HG03575 (cell line): ENCODE data around the gene IFI16.

ENCODE experiments used
- ATAC-seq: cut with Tn5 transposase; IDR thresholded peaks from one replicate; pipeline ENCODE4 v1.9.1; 2021; ENCODE audit not compliant: unreplicated experiment, insufficient number of reproducible peaks, low FRiP score; ENCODE audit errors: extremely low read depth

The IFI16 gene

DNA sequence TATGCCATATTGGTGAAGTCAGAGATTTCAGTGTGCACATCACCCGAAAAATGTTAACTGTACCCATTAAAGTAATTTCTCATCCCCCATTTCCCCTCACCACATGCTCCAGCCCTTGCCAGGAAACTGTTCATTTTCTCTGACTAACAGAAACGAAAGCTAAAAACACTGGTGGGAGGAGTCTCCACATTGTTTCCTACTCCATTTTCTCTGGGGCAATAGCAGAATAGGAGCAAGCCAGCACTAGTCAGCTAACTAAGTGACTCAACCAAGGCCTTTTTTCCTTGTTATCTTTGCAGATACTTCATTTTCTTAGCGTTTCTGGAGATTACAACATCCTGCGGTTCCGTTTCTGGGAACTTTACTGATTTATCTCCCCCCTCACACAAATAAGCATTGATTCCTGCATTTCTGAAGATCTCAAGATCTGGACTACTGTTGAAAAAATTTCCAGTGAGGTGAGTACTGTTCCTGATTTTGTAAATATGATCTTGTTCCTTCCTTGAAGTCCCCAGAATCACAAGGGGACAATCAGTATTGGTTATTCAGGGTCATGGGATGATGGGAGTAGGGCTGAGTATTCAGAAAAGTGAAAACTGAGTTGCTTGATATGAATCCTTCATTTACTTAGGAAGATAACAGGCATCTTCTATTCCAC is at the start of gene IFI16:
Gene IFI16, plus strand, starts transcription at position 204 of the 658 bp plus-strand sequence. CDS start 4,774 bp downstream, outside the sequence.
- no peak for ATAC-seq

DNA sequence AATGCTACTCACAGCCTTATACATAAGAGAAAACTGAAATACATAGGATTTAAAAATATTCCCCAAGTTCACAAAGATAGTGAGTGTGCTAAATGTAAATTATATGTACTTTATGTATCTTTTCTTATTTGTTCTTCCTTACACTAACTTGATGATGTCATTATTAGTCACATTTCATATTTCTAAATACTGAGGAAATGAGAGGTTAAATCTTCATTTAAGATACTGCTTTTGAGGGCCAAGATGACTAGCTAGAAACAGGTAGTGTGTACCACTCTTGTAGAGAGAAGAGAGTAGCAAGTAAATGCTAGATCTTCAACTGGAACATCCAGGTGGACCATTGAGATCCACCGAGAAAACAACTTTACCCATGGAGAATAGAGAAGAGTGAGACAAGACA is 48.5 kb upstream of the IFI16 start:
- no peak for ATAC-seq

DNA sequence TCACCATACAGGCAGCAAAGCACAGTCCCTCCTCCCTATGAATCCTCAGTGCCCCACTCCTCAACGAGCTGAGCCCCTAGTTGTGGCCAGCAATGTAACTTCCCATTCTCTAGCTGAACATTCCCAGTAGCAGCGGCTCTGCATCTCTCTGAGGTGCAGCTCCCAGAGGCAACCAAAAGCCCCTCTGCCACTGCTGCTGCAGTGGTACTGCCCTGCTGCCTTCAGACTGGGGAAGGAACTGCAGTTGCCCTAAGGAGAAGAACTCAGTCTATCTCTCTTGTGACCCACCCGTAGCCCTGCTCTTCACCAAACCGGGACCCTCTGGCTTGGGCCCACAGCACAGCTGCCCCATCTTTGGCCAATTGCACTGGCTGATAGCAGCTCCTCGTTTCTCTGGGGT is 46.7 kb upstream of the IFI16 start:
- no peak for ATAC-seq

DNA sequence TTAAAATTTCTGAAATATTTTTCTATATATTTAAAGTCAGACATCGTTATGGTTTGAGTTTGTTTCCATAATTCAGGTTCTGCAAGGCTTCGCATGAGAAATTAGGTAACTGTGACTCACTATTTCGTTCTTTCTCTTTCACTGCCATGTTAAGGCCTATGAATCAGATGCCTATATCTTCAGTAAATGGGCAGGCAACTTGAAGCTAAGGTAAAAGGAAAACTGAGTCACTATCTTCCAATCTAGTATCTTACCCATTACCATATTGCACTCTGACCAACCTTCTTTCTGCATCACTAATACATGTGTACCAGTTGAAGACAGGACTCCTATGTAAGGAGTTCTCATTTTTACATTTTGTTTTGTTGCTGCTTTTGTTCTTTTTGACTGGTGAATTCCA is 40.5 kb upstream of the IFI16 start:
- no peak for ATAC-seq

DNA sequence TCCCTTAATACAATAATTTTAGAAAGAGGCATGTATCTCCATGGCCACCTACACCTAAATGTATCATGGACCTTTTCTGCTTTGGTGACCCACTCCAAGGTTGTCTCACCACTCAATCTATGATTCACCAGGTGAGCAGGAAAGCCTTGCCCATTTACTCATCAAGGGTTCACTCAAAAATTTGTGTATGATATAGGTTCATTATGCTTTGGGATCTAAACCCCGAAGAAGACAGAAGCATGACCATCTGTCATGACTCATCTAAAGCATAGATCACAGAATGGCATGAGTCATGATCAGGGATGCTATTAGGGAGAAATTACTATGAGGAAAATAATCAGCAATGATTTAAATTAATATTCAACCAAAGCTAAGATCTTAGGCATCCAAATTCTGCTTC is 39.9 kb upstream of the IFI16 start:
- ATAC-seq, result no peak

DNA sequence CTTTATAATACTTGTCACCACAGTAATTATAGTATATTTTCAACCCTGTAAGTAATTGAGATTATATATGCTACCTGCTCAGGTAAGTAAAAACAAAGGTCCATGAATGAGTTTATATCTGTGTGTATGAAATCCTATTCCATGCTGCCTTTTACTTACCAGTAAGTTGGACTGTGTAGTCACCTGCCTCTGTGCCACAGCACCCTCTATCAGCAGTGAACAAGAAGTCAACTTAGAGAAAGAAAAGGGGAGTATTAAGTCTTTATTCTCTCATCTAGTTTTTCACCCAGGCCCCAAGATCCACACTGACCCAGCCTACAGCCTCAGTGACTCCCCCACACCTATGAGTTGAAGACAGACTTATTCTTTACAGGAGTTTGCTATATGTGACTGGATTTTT is 36.9 kb upstream of the IFI16 start:
- no peak for ATAC-seq

DNA sequence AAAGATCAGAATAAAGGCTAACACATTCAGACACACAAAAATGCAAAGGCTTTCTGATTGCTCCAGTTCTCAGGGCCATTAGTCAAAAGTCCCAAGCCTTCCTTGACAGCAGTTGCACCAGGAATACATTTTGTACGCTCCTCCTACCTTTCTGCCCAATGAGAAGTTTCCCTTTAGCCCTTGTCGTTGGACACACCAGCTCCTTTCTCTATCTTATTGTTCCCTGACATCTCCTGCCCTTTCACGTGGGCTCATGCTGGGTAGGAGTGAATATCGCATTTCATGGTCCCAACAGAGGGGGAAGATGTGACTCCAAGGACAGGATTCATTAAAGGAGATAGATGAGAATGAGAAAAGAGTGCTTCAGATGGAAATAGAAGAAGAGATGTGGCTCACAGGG is 33.5 kb upstream of the IFI16 start:
- ATAC-seq, result no peak

DNA sequence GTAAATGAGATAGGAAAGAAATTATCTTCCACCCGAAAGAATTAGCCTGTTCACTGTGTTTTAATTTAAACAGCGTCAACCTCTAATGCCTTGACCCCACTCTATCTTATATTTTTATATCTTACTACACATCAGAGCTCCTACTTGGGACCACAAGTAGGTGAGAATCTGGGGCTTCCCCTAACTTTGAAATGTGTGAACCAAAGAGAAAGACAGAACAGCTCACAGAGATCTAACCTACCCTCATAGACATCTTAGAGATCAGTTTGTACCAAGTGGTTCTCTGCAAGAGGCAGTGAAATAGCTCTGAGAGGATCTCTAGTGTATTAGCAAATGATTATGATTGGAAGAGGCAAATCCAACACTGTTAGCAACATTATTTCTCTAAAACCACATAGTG is 31.0 kb upstream of the IFI16 start:
- no peak for ATAC-seq

DNA sequence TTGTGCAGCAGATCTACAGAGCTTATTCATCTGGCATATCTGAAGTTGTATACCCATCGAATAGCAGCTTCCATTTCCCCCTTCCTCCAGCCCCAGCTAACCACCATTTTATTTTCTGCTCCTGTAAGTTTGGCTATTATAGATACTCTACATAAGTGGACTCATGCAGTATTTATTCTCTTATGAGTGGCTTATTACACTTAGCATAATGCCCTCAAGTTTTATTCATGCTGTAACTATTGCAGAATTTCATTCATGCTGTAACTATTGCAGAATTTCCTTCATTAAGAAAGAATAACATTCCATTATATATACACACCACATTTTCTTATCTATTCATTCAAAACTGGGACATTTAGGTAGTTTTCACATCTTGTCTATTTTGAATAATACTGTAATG is 30.5 kb upstream of the IFI16 start:
- no peak for ATAC-seq

DNA sequence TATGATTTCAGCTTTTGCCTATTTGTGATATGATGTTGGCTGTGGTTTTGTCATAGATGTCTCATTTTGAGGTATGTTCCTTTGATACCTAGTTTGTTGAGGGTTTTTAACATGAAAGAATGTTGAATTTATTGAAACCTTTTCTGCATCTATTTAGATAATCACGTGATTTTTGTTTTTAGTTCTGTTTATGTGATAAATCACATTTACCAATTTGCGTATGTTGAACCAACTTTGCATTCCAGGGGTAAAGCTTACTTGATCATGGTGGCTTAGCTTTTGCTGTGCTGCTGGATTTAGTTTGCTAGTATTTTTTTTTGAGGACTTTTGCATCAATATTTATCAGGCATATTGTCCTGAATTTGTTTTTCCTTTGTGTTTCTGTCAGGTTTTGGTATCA is 26.5 kb upstream of the IFI16 start:
- ATAC-seq, result no peak

DNA sequence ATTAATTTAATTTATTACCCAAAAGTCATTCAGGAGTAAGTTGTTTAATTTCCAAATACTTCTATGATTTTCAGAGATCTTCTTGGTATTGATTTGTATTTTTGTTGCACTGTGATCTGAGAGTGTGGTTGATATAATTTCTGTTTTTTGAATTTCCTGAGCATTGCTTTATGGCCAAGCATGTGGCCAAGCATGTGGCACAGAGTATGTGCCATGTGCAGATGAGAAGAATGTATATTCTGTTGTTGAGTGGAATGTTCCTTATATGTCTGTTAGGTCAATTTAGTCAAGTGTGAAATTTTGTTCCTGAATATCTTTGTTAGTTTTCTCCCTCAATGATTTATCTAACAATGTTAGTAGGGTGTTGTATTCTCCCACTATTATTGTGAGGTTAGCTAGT is 25.3 kb upstream of the IFI16 start:
- no peak for ATAC-seq

DNA sequence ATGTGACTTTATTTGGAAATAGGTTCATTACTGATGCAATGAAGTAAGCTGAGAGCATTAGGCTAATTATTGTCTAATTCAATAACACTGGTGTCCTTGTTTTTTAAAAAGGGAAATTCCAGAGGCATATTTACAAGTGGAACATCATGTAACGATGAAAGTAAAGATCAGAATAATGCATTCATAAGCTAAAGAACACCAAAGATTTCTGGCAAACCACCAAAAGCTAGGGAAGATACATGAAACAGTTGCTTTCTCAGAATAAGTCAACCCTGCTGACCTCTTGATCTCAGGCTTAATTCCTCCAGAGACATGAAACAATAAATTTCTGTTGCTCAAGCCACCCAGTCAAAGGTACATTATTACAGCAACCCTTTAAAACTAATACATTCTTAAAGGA is 20.3 kb upstream of the IFI16 start:
- no peak for ATAC-seq

DNA sequence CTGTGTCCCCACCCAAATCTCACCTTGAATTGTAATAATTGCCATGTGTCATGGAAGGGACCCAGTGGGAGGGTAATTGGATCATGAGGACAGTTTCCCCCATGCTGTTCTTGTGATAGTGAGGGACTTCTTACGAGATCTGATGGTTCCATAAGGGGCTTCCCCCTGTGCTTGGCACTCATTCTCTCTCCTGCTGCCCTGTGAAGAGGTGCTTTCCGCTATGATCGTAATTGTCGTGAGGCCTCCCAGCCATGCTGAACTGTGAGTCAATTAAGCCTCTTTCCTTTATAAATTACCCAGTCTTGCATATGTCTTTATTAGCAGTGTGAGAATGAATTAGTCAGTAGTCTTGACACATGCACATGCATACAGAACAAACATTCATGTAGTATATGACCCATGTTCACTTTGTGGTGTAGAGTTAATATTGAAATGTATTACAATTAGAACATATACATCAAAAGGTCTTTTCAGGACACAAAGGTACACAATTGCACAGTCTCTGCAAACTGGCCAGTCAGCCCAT is 16.9 kb upstream of the IFI16 start:
- no peak for ATAC-seq

DNA sequence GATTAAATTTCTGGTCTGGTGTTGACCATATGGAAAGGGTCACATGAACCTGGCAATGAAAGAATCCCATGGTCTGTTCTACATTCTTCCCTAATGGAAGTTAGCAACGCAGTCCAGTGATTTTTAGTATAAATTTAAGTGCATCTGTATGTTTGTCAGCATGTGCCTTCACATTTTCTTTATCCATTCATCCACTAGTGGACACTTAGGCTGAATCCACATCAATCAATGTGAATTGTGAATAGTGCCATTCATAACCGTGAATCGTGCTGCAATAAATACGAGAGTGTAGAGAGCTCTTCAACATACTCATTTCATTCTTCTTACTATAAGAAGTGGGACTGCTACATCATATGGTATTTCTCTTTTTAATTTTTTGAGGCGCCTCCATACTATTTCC is 12.7 kb upstream of the IFI16 start:
- ATAC-seq, result no peak

DNA sequence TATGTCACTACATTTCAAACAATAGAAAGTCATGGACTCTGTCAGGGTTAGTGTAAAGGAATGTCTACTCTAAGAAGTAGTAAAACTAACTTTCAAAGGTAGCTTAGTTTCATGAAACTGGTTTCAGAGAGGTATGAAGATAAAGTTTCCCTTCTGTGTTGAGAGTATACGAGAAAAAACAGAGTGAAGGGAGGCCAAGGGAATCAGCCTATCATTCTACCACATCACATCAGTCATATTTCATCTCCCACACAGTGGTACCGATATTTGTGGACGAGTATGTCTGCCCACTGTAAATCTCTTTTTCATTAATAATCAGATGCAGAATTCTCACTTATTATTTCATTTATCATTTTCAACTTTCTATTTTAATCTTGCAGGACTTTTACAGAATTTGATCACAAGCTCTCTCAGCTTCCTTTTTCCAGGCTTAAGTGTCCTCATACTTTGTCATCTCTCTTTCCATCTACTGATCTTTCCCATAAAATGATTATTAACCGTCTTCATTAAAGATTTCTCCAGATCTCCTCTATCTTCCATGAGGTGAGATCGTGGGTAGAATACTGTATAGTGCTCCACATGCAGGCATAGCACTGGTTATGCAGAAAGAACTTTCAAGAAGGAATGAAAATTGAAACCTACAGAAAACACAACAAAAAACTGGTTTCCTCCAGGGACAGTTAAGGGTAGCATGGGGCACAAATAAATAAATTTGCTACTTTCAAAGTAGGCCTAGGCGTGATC is 11.5 kb upstream of the IFI16 start:
- ATAC-seq, result no peak

DNA sequence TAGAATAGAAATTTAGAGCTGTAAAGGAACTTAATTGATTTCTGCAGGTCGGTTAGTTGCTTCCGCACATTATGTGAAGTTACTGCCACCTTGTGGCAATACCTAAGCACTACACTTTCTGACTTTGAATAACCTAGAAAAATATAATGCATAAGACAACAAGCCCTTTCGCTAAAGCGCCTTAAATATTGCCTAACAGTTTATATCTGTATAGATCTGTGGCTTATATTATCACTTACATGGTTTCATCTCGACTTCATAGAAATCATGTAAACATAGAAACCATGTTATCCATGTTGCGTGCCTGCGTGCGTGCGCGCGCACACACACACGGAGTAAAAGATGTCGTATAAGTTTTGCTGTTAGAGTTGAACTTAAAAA is 10.9 kb upstream of the IFI16 start:
- no peak for ATAC-seq

DNA sequence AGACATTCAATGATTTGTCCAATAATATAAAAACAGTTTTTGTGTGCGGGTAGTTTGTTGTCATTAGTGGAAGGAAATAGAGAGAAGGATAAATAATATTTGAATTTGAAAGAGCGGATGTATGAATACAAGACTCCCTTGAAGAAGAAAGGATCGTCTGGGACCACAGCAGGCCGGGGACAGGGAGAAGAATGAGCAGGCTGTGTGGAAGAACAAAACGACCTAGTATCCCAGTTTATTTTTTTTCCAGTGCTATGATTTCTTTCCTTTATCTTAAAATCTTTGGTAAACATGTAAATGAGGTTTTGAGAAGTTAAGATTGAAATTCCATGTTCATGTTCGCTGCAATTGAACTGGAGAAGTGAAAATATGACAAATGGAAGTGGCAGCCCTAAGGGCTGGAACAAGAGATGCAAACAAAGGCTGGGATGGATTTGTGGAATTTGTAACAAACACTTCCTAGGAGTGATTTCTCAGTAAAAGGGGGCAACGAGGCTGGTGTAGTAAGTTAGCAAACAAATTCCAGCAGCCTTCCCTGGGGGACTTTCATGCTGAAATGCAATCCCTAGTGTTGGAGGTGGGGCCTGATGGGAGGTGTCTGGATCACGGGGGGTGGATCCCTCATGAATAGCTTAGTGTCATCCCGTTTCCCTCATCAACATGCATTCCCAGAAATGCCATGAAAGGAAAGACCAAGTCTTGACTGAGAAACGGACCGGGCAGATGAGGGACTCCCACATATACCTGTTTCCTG is 10.2 kb upstream of the IFI16 start:
- no peak for ATAC-seq

DNA sequence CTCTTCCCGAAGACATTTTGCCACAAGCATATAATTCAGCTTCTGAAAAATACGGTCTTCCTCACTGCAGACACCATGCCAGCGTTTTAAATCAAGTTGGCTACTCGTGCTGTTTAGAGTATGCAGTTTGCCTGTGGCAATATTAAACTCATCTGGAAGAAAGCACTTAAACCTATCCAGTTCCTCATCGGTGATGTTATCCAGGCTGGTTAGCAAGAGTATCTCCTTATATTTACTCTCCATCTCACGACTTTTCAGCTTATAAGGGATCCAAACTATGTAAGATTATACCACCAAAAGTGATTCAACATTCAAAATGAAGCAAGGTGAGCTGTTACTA is 9.7 kb upstream of the IFI16 start:
- no peak for ATAC-seq

DNA sequence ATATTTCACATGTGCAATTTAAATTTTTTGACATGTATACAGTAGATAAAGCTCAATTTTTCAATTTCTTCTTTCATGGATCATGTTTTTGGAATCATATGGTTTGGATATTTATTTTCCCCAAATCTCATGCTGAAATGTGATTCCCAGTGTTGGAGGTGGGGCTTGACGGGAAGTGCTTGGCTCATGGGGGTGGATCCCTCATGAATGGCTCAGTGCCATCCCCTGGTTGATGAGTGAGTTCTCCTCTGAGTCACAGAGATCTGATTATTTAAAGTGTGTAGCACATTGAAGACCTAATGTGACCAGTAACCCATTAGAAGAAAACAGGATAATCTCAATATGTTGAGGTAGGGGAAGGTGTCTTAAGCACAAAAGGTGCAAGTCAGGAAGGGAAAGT is 9.1 kb upstream of the IFI16 start:
- no peak for ATAC-seq

DNA sequence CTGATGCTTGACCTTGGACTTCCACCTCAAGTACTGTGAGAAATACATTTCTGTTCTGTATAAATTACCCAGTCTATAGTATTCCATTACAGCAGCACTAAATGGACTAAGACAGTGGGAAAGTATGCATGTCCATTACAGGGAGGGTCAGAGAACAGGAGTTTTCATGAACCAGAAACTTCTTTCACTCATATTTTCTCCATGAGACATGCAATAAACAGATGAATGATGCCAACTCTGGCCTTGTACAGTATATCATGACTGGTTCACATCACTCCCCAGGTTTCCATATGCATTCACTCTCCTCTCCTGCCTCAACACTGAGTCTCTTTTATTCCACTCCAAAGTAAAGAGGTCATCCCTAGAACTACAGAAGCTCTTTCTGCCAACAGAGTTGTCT is 4.5 kb upstream of the IFI16 start:
- ATAC-seq, result no peak
